Muscle of back (tissue), 11 donors: ENCODE results near the gene CLEC18B. TPM values are rescaled to one million over a fixed set of nuclear protein-coding genes. Genes with fewer than 3 reads are reported as not detected.
"Not testable (repeated sequence)": the region's sequence is repeated elsewhere in the genome, so short reads cannot be mapped to it uniquely, and the experiment has no call there.

Experiments
- DNase-seq, 3 donors: peaks; one replicate each; pipeline versions ENCODE4 v3.0.0 to v3.0.0-alpha.2; 2013
- polyA plus RNA-seq, 10 donors: library from polyadenylated mRNA; unstranded; fragments of 120-200 nt; gene quantifications; one replicate each; pipeline ENCODE4 v1.2.1, GENCODE V29; 2013; ENCODE audit not compliant: insufficient read length in 10 of 10

Gene CLEC18B
- polyA plus RNA-seq, 10 donors = 0.59 to 2.9 (median 1.6) TPM; not detected in 1

GRCh38 chr16:74407362-74407705 is 13.9 kb downstream of the CLEC18B start:
- DNase-seq = peak in 1 of 3 donors; percentile 79

- not testable (repeated sequence) for DNase-seq
Measured at GRCh38 chr16:74406600-74407361, 14.5 kb downstream of the CLEC18B start.

GRCh38 chr16:74404148-74404933 is 16.9 kb downstream of the CLEC18B start:
- DNase-seq = not testable (repeated sequence)

GRCh38 chr16:74400238-74400637 is 21.0 kb downstream of the CLEC18B start:
- DNase-seq = not testable (repeated sequence)

GRCh38 chr16:74398212-74398895 is 22.9 kb downstream of the CLEC18B start:
- DNase-seq = not testable (repeated sequence)

- peak in 2 of 3 donors; percentile 10 to 37 for DNase-seq
Measured at GRCh38 chr16:74396521-74397017, 24.7 kb downstream of the CLEC18B start.

GRCh38 chr16:74394604-74395003 is 26.7 kb downstream of the CLEC18B start:
- DNase-seq = not testable (repeated sequence)

GRCh38 chr16:74394131-74394530 is 27.1 kb downstream of the CLEC18B start:
- not testable (repeated sequence) for DNase-seq

GRCh38 chr16:74391454-74392050 is 29.7 kb downstream of the CLEC18B start:
- not testable (repeated sequence) for DNase-seq

- not testable (repeated sequence) for DNase-seq
Measured at GRCh38 chr16:74382339-74383034, 38.8 kb downstream of the CLEC18B start.

- DNase-seq = not testable (repeated sequence)
Measured at GRCh38 chr16:74373847-74374184, 47.5 kb downstream of the CLEC18B start.

- DNase-seq = no peak
Measured at GRCh38 chr16:74372953-74373846, 48.1 kb downstream of the CLEC18B start.

GRCh38 chr16:74372369-74372768 is 48.9 kb downstream of the CLEC18B start:
- no peak for DNase-seq

- not testable (repeated sequence) for DNase-seq
Measured at GRCh38 chr16:74370338-74371135, 50.7 kb downstream of the CLEC18B start.

- peak; percentile 96 to 98 (median 97) for DNase-seq
Measured at GRCh38 chr16:74368002-74368911, 53.0 kb downstream of the CLEC18B start.

- DNase-seq = peak; percentile 12 to 78 (median 34)
Measured at GRCh38 chr16:74367469-74368001, 53.7 kb downstream of the CLEC18B start.
